ENCODE results near the gene PDE4B. TPM values are rescaled to one million over a fixed set of nuclear protein-coding genes. Genes with fewer than 3 reads are reported as not detected.

The PDE4B gene
- total and polyA plus RNA-seq, 11 donors = 1.4 to 71.9 (median 16.2) TPM

GRCh38 chr1:66183400-66183799 lies 390.7 kb downstream of the PDE4B start:
- Histone ChIP-seq H3K9me3 (no peaks in the 10 kb centered on the region), H3K4me3 (no peak overlapping the region), H3K36me3 (no peaks in the 10 kb centered on the region), H3K4me1 (peaks cover 0 to 4% (median 0%) of the 10 kb centered on the region in 12 donors), H3K27me3 (no peaks in the 10 kb centered on the region), H3K27ac (peak overlapping the region in 2 of 12 donors; percentile 5 to 64)
- DNase-seq (no peak), ATAC-seq (no peak)
- intact Hi-C loops (cut with DNase I) = no loop called here
- 41 to 50% (median 49%) methylated on average over 3 of the region's 3 CpGs for WGBS, 4 donors
- TF ChIP-seq POLR2A (IDR thresholded peaks at IDR 0.05) = no peak
- TF ChIP-seq, protein P1, sequence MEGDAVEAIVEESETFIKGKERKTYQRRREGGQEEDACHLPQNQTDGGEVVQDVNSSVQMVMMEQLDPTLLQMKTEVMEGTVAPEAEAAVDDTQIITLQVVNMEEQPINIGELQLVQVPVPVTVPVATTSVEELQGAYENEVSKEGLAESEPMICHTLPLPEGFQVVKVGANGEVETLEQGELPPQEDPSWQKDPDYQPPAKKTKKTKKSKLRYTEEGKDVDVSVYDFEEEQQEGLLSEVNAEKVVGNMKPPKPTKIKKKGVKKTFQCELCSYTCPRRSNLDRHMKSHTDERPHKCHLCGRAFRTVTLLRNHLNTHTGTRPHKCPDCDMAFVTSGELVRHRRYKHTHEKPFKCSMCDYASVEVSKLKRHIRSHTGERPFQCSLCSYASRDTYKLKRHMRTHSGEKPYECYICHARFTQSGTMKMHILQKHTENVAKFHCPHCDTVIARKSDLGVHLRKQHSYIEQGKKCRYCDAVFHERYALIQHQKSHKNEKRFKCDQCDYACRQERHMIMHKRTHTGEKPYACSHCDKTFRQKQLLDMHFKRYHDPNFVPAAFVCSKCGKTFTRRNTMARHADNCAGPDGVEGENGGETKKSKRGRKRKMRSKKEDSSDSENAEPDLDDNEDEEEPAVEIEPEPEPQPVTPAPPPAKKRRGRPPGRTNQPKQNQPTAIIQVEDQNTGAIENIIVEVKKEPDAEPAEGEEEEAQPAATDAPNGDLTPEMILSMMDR (IDR thresholded peaks at IDR 0.05) = no peak

- WGBS, 4 donors = 82 to 87% (median 85%) methylated on average over 4 of the region's 4 CpGs
Measured at GRCh38 chr1:66197120-66197519, 404.4 kb downstream of the PDE4B start.

DNA sequence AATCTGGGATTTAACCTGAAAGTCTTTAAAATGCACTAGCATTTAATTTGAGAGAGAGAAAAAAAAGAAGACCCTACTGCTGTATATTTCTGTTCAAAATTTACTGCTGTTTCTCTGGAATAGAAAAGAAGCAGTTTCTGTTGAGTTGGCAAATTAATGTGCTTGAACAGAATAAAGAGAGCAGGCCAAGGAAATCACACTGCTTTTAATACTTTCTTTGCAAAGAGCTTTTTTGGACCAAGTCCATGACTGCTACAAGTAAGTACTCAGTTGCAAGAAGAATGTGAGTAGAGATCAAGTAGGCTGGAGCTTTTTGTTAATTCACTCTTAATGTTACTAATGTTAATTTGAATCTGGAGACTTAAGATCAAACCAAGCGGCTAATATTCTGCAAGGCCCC lies 405.1 kb downstream of the PDE4B start:
- Histone ChIP-seq H3K4me1 (no peaks in the 10 kb centered on the region), H3K9me3 (peaks cover 0 to 7% (median 0%) of the 10 kb centered on the region in 12 donors), H3K27me3 (no peaks in the 10 kb centered on the region), H3K36me3 (no peaks in the 10 kb centered on the region), H3K27ac (no peak overlapping the region), H3K4me3 (no peak overlapping the region)
- no peak for TF ChIP-seq POLR2A (IDR thresholded peaks at IDR 0.05)
- TF ChIP-seq, protein P1 (IDR thresholded peaks at IDR 0.05) = no peak
- 89 to 92% (median 91%) methylated on average over 1 of the region's 1 CpG for whole genome bisulfite sequencing, 4 donors
- ATAC-seq = no peak
- no peak for DNase-seq
- intact Hi-C loops (cut with DNase I) = no loop called here

More at GRCh38 chr1:66197120-66197519, 404.4 kb downstream of the PDE4B start:
- ATAC-seq (no peak), DNase-seq (no peak)
- intact Hi-C loops (cut with DNase I) = no loop called here
- Histone ChIP-seq H3K27me3 (no peaks in the 10 kb centered on the region), H3K9me3 (peaks cover 0 to 7% (median 0%) of the 10 kb centered on the region in 12 donors), H3K27ac (no peak overlapping the region), H3K4me1 (no peaks in the 10 kb centered on the region), H3K4me3 (no peak overlapping the region), H3K36me3 (no peaks in the 10 kb centered on the region)
- TF ChIP-seq, protein P1 (IDR thresholded peaks at IDR 0.05) = no peak
- TF ChIP-seq POLR2A (IDR thresholded peaks at IDR 0.05) = no peak

- peak overlapping the region in 1 of 12 donors; percentile 75 for H3K27ac ChIP-seq
- H3K4me1 ChIP-seq = peaks cover 0 to 13% (median 0%) of the 10 kb centered on the region in 12 donors
- no peak for TF ChIP-seq POLR2A (IDR thresholded peaks at IDR 0.05)
- TF ChIP-seq, protein P1 (IDR thresholded peaks at IDR 0.05) = no peak
- H3K4me3 ChIP-seq = no peak overlapping the region
- DNase-seq (no peak), ATAC-seq (peak in 2 of 4 donors; percentile 49 to 57)
- no peaks in the 10 kb centered on the region for H3K36me3 ChIP-seq
- 40 to 55% (median 43%) methylated on average over 2 of the region's 2 CpGs for WGBS, 4 donors
- no peaks in the 10 kb centered on the region for H3K27me3 ChIP-seq
- H3K9me3 ChIP-seq = peaks cover 0 to 3% (median 0%) of the 10 kb centered on the region in 12 donors
- intact Hi-C loops (cut with DNase I) = no loop called here
Measured at GRCh38 chr1:66206563-66207144, 414.0 kb downstream of the PDE4B start.

Measured in heart left ventricle (tissue), 16 donors.